Keratinocyte (primary cell): ENCODE data around the gene ZC3H12A.
"Not testable (repeated sequence)": the region's sequence is repeated elsewhere in the genome, so short reads cannot be mapped to it uniquely, and the experiment has no call there.

Source experiments
- EZH2 ChIP-seq: IDR thresholded peaks from one replicate; pipeline ENCODE4 v1.6.1; 2012; ENCODE audit warnings: inconsistent platforms, mild to moderate bottlenecking, low read length, moderate library complexity
- TF ChIP-seq, protein P1 (sequence below), 3 experiments: IDR thresholded peaks in 1 of 3; conservative IDR thresholded peaks in 1 of 3; optimal IDR thresholded peaks in 1 of 3; 2 replicates in 2 of 3; 3 replicates in 1 of 3; pipeline versions ENCODE3 to v1.5.1; 2011; ENCODE audit warnings: low read length in 3 of 3, mild to moderate bottlenecking in 3 of 3, moderate library complexity in 2 of 3, control low read depth in 1 of 3, inconsistent platforms in 1 of 3; ENCODE audit not compliant: insufficient read depth in 2 of 3; ENCODE audit errors: extremely low read depth in 1 of 3

DNA sequence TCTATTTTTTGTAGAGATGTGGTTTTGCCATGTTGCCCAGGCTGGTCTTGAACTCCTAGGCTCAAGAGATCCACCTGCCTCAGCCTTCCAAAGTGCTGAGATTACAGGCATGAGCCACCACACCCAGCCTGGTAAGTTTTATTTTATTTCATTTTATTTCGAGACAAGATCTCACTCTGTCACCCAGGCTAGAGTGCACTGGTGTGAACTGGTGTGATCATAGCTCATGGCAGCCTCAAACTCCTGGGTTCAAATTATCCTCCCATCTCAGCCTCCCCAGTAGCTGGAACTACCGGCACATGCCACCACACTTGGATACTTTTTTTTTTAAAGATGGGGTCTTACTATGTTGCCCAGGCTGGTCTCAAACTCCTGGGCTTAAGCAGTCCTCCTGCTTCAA lies 28.4 kb downstream of the ZC3H12A start:
- TF ChIP-seq, protein P1, sequence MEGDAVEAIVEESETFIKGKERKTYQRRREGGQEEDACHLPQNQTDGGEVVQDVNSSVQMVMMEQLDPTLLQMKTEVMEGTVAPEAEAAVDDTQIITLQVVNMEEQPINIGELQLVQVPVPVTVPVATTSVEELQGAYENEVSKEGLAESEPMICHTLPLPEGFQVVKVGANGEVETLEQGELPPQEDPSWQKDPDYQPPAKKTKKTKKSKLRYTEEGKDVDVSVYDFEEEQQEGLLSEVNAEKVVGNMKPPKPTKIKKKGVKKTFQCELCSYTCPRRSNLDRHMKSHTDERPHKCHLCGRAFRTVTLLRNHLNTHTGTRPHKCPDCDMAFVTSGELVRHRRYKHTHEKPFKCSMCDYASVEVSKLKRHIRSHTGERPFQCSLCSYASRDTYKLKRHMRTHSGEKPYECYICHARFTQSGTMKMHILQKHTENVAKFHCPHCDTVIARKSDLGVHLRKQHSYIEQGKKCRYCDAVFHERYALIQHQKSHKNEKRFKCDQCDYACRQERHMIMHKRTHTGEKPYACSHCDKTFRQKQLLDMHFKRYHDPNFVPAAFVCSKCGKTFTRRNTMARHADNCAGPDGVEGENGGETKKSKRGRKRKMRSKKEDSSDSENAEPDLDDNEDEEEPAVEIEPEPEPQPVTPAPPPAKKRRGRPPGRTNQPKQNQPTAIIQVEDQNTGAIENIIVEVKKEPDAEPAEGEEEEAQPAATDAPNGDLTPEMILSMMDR (optimal IDR thresholded peaks at IDR 0.05 in 1 of 3, IDR thresholded peaks at IDR 0.05 in 1 of 3, conservative IDR thresholded peaks at IDR 0.05 in 1 of 3; ENCODE audit: extremely low read depth in 1 of 3, insufficient read depth in 2 of 3, low read length in 3 of 3), result not testable (repeated sequence)
- not testable (repeated sequence) for TF ChIP-seq EZH2
